Measurements from ENCODE around the gene TTC38.
"Not testable (repeated sequence)": the region's sequence is repeated elsewhere in the genome, so short reads cannot be mapped to it uniquely, and the experiment has no call there.

TTC38 gene

DNA sequence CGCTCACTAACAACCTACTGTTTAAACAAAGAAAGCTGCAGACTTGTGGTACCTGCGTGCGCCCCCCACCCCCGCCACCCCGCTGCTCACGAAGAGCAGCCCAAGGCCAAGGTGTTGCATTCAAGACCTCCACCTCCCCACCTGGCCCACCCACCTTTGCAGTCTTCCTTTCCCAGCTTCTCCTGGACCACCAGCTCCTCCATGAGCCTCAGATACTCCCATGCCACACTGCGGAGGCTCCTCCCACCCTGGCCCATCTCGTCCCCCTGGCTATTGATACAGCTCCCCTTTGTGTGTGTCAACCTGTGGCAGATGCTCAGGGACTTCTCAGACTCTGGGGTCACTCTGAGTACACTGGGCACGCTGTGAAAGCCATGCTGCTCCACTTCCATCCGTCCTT is 21.6 kb upstream of the TTC38 start:
- DNase-seq (ENCODE audit: low read depth, low spot score): no peak

DNA sequence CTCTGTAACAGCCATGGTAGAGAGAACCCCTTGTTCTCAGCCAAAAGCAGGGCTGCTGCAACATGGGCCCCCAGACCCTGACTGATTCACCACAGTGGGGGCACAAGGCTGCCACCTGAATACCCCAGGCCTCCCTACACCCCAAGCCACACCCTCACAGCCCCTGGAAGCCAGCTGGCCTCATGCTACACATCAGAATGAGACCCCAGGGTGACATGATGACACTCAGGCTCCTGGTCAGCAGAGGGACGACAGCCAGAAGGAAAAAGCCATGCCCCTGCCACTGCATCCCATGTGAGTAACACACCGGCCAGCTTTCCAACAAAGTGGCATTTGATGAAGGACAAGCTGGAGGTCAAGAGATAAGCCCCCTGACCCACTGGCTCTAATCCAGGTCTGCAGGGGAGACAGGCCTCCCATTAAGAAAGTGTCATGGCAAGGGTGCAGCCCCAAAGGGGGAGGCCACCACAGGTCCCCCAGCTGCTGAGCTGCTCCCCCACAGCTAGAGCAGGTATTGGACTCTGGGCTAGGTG is 20.3 kb upstream of the TTC38 start:
- DNase-seq (ENCODE audit: low read depth, low spot score): no peak

DNA sequence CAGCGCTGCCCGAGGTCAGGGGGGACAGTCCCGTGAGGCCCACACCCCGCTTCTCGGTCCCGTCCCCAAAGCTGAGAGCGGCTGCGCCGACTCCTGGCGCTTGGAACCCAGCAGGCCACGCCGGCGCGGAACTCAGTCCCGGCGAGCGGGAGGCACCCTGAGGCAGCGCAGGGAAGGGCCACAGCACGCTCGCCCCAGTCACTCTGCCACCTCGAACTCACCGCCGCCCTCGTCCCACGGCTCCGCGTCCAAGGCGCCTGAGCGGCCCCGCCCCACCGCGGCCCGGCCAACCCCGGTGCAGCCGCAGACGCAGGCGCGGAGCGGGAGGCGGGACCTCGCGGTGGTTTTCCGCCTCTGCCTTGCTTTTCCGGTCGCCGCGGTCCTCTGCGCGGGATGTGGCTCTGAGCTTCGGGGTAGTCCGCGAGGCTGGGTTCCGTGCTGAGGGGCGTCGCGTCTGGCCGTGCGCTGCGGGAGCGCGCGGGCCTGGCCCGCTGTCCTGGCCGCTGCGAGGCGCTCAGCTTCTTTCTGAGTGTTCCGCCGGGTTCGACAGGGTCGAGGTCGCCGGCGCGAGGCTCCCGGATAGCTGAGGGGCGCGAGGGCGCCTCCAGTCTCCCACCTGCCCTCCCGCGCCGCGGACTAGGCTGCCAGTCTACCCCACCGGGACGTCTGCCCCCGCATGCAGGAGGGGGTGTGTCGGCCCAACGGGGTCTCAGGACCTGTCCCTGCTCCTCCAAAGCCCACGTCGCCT is 17.6 kb upstream of the TTC38 start, which contains the start of gene CDPF1:
Gene CDPF1 (minus strand): TSS at position 259 of the 748 bp plus-strand sequence. CDS start 2,009 bp downstream, outside the sequence.
- DNase-seq (ENCODE audit: low read depth, low spot score): peak; percentile 87

GRCh38 chr22:46250783-46251125 is 17.1 kb upstream of the TTC38 start:
- DNase-seq (ENCODE audit: low read depth, low spot score): no peak

- no peak for DNase-seq (ENCODE audit: low read depth, low spot score)
These were observed 16.5 kb upstream of the TTC38 start for GRCh38 chr22:46251266-46251665.

DNA sequence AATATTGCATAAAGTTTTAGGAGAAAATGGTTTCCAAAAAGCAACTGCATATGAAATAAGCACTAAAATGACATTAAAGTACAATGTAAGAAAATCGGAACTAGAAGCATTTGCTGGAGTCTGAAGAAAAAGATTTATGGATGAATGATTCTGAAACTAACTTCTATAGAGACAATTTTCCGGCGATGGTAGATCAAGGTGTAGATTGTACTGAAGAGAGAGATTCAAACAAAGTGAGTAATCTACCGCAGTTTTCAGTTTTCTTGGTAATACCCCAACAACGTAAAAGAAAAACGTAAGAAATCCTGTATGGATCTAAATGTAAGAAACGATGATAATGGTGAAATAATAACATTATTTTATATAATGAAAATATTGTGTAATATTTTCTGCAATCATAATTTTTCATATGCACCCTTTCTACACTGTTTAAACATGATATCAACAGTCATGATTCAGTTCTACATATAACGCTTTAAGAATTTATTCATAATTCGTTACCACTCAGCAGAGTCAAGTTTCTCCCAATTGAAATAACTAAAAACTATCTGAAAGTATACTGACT is 15.9 kb upstream of the TTC38 start:
- no peak for DNase-seq (ENCODE audit: low read depth, low spot score)

DNA sequence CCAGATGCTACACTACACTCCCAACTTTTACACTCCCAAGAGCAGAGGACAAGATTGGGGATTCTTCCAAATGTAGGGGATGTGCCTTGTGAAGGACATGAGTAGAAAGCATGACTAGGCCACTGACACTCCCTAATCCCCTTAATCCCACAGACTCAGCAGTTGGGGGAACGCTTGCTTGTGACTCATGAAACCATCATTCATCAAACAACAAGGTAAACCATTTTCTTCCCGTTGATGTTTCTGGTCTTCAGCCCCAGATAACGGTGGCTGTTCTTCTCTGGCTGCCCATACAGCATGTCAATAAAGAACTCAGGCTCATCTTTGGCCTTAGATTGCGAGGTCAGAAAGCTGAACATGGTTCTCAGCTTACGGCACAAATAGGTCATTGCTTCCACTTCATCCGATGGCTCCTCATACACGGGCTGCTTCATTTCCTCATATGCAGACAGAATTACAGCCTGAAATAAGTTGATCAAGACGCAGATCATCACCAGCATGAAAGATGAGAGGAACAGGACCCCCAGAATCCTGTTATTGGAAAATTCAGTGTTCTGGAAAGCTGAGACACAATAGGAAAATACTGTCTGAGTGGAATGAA is 11.3 kb upstream of the TTC38 start:
- DNase-seq (ENCODE audit: low read depth, low spot score): no peak

GRCh38 chr22:46259374-46259773 is 8.4 kb upstream of the TTC38 start:
- DNase-seq (ENCODE audit: low read depth, low spot score): no peak

DNA sequence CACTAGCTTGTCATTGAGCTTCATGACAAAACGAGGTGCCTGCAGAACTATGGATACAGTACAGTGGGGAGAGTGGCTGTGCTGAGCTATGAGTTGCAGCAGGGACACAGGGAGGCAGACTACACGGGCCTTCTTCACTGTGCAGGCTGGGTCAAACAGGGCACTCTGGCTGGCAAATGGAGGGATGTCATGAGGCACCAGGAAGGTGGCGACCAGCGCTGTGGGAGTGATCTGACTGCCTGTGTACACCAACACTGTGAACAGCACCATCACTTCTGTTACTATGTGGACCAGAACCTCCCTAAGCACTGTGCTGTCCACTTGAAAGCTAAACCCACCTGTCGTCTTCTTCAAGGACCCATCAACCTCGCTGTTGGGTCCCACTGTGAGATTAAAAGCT is 7.8 kb upstream of the TTC38 start:
- no peak for DNase-seq (ENCODE audit: low read depth, low spot score)

GRCh38 chr22:46262449-46263215 is 5.2 kb upstream of the TTC38 start:
- DNase-seq (ENCODE audit: low read depth, low spot score): no peak

- no peak for DNase-seq (ENCODE audit: low read depth, low spot score)
These were observed 4.6 kb upstream of the TTC38 start, which contains the start of gene PKDREJ for GRCh38 chr22:46263216-46263590. TSS of gene PKDREJ (minus strand) at chr22:46263343. CDS start at chr22:46263322, 21 bp downstream.

DNA sequence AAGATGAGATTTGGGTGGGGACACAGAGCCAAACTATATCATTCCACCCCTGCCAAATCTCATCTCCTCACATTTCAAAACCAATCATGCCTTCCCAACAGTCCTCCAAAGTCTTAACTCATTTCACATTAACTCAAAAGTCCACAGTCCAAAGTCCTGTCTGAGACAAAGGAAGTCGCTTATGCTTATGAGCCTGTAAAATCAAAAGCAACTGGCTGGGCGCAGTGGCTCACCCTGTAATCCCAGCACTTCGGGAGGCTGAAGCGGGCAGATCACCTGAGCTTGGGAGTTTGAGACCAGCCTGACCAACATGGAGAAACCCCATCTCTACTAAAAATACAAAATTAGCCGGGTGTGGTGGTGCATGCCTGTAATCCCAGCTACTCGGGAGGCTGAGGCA is 3.3 kb upstream of the TTC38 start:
- not testable (repeated sequence) for DNase-seq (ENCODE audit: low read depth, low spot score)

- not testable (repeated sequence) for DNase-seq (ENCODE audit: low read depth, low spot score)
These were observed 2.2 kb upstream of the TTC38 start for GRCh38 chr22:46265627-46266026.

GRCh38 chr22:46269564-46269963 is 1.8 kb downstream of the TTC38 start:
- DNase-seq (ENCODE audit: low read depth, low spot score): no peak

DNA sequence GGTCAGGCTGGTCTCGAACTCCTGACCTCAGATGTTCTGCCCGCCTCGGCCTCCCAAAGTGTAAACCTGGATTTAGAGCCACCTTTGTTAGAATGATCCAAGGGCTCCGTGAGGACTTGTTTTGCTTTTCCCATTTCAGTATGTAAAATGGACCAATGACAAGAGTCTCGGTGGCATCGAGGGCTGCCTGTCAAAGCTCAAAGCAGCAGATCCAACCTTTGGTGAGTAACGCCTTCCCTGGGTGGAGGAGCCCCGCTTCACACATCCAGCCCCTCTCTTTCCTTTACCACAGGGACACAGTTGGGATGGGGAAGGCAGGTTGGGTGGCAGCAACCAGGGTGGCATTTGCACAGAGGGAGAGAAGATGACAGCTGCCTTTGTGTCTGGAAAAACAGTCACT is 4.4 kb downstream of the TTC38 start:
- no peak for DNase-seq (ENCODE audit: low read depth, low spot score)

DNA sequence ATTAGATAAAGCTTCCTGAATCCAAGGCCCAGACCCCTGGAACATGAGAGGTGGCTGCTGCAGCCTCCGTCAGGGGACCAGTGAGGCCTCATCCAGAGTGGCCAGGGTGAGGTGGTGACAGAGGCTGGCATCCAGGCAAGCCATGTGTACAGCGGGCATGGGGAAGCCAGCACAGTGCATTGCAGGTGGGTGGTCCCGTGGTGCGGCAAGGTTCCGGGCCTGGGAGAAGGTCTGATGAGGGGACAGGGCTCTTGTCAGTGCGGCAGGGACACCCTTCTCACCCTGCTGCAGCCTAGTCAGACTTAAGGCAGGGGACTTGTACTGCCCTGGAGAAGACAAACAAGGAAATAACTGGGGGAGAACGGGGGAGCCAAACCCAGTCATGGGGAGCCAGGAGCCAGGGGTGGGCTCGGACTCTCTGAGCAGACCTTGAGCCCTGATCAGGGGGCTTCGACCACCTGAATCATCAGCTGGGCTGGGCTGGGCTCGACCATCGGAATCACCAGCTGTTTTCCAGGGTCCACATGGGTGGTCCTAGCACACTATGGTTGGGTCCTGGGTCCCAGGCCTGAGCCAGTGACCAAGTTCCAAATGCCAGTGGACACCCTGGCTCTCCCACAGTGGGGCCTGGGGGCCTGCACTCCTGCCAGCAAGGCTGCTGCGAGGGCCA is 5.1 kb downstream of the TTC38 start:
- no peak for DNase-seq (ENCODE audit: low read depth, low spot score)

DNA sequence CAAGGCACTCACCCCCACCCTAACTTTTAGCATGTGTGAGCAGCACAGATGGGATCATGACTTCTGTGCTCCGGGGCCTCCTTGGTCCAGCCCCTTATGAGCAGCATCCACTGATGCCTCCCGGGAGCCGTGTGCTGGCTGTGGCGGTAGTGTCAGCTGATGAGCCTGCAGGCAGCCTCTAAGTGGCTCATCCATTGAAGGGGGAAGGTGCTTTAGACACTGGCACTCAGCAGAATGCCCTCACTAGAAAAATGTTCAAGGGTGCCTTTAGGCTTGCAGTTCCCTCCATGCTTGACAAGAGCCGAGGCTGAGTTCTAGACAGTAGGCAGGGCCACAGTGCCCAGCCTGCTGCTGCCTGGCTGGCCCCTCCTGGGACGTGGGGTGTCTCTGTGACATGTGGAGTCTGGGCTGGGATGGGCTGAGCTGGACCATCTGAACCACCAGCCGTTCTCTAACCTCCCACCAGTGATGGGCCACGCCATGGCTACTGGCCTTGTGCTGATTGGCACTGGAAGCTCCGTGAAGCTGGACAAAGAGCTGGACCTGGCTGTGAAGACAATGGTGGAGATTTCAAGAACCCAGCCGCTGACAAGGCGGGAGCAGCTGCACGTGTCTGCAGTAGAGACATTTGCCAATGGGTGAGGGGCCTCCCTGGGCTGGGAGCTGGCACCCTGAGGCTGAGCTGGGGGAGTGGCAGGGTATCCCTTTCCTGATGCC is 5.8 kb downstream of the TTC38 start:
- no peak for DNase-seq (ENCODE audit: low read depth, low spot score)

- DNase-seq (ENCODE audit: low read depth, low spot score): no peak
These were observed 6.6 kb downstream of the TTC38 start for GRCh38 chr22:46274381-46274780.

DNA sequence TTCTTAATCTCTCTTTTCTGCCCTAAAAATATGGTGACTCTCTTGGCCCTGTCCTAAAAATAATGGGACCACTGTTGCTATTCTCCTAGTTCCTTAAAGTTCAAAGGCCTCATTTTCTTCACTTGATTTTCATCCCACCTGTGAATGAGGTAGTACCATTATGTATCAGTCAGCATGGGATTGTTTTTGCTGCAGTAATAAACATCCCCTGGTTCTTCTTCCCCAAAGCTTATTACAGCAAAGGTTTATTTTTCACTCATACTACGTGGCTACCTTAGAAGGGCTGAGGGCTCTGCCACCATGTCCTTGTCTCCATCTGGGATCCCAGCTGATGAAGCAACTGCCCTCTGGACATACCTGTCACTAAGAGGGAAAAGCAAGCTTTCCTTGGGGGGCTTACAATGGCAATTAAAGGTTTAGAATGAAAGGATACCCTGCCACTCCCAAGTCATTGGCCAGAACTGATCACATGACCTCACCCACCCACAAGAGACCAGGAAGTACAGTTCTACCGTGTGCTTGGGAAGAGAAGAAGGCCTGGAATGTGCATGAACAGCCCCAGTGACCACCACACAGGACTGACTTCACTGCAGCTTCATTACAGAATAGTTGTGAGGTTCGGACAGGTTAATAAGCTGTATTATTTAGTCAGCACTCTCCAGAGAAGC is 7.8 kb downstream of the TTC38 start:
- DNase-seq (ENCODE audit: low read depth, low spot score): no peak

GRCh38 chr22:46276563-46276962 is 8.8 kb downstream of the TTC38 start:
- no peak for DNase-seq (ENCODE audit: low read depth, low spot score)

Data from activated naive CD8-positive, alpha-beta T cell treated with anti-CD3 and anti-CD28 coated beads, Interleukin-2, amount 50 U/mL, for 16 hours (primary cell).